Measurements from ENCODE around the gene CPE.

Gene CPE

DNA sequence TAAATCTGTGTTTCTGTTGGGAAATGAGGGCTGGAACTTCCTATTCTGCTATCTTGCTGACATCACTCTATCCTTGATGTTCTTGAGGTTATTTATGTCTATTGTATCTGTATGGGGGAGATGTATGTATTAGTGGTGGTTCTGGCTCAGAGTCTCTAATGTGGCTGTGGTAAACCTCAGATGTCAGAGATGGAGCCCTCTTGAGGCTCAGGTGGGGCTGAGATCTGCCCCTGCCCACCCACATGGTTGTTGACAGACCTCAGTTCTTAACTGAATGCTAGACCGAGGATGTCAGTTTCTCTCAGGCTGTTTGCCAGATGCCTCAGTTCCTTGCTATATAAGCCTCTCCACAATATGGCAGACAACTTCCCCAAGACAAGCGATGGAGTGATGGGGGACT, 3.3 kb upstream of the CPE start:
- Histone ChIP-seq H3K9ac (ENCODE audit: insufficient read length) (no peak overlapping the region), H3K36me3 (ENCODE audit: insufficient read depth, low read length) (no peaks in the 10 kb centered on the region), H3K9me3 (ENCODE audit: low read depth, low read length) (no peaks in the 10 kb centered on the region), H3K4me3 (no peak overlapping the region), H3K27ac (no peak overlapping the region)
- TF ChIP-seq EZH2 (IDR thresholded peaks at IDR 0.05) (no peak), FOXP2 (optimal IDR thresholded peaks at IDR 0.05; ENCODE audit: control extremely low read depth, extremely low read length, insufficient read depth) (no peak), POLR2AphosphoS5 (IDR thresholded peaks at IDR 0.05; ENCODE audit: borderline replicate concordance, low read depth, low read length) (no peak)
- no peak for DNase-seq (ENCODE audit: low read depth, low spot score)

DNA sequence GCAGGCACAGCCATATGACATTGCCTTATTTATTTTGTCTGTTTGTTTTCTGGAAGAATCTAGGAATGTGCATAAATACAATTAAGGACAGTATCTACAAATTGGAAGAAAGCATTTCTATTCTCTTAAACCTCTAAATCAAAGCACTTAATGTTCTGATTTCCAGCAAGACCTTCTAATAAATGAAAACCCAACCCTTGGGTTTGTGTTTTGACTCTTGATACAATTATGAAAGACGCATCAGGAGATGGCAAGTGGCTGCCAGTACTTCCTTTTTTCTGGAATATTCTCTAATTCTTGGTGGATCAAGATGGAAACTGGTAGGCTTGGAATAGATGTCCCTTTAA, 437 bp upstream of the CPE start:
- no peak for DNase-seq (ENCODE audit: low read depth, low spot score)
- no peak for TF ChIP-seq EZH2 (IDR thresholded peaks at IDR 0.05)
- no peak for TF ChIP-seq POLR2AphosphoS5 (IDR thresholded peaks at IDR 0.05; ENCODE audit: borderline replicate concordance, low read depth, low read length)
- no peak for TF ChIP-seq FOXP2 (optimal IDR thresholded peaks at IDR 0.05; ENCODE audit: control extremely low read depth, extremely low read length, insufficient read depth)
- Histone ChIP-seq H3K36me3 (ENCODE audit: insufficient read depth, low read length) (no peaks in the 10 kb centered on the region), H3K4me3 (no peak overlapping the region), H3K27ac (no peak overlapping the region), H3K9me3 (ENCODE audit: low read depth, low read length) (no peaks in the 10 kb centered on the region), H3K9ac (ENCODE audit: insufficient read length) (no peak overlapping the region)

DNA sequence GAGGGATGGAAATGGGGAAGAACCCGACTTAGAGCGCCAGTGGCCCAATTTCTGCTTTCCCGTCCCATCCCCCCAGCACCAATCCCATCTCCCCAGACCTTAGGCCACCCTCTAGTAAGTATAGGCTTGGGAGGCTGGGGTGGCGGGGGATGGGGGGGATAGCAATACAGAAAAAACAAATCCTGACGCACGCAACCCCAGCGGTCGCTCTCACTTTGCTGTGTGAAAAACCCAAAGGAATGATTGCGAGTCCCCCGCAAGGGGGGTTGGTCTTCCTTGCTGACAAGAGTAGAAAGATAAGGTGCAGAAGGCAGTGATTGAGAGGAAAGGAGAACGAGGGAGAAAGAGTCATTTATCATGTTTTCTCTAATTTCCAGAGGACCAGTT, 863 bp downstream of the CPE start:
- no peak overlapping the region for H3K9ac ChIP-seq (ENCODE audit: insufficient read length)
- H3K9me3 ChIP-seq (ENCODE audit: low read depth, low read length), result no peaks in the 10 kb centered on the region
- no peak overlapping the region for H3K4me3 ChIP-seq
- no peaks in the 10 kb centered on the region for H3K36me3 ChIP-seq (ENCODE audit: insufficient read depth, low read length)
- TF ChIP-seq POLR2AphosphoS5 (IDR thresholded peaks at IDR 0.05; ENCODE audit: borderline replicate concordance, low read depth, low read length) (no peak), FOXP2 (optimal IDR thresholded peaks at IDR 0.05; ENCODE audit: control extremely low read depth, extremely low read length, insufficient read depth) (no peak), EZH2 (IDR thresholded peaks at IDR 0.05) (no peak)
- no peak overlapping the region for H3K27ac ChIP-seq
- DNase-seq (ENCODE audit: low read depth, low spot score), result no peak

GRCh38 chr4:165380805-165381204, 2.0 kb downstream of the CPE start:
- TF ChIP-seq EZH2 (IDR thresholded peaks at IDR 0.05), result no peak
- TF ChIP-seq POLR2AphosphoS5 (IDR thresholded peaks at IDR 0.05; ENCODE audit: borderline replicate concordance, low read depth, low read length), result no peak
- no peak for TF ChIP-seq FOXP2 (optimal IDR thresholded peaks at IDR 0.05; ENCODE audit: control extremely low read depth, extremely low read length, insufficient read depth)
- no peak overlapping the region for H3K27ac ChIP-seq
- DNase-seq (ENCODE audit: low read depth, low spot score), result no peak
- H3K36me3 ChIP-seq (ENCODE audit: insufficient read depth, low read length), result no peaks in the 10 kb centered on the region
- H3K4me3 ChIP-seq, result no peak overlapping the region
- no peak overlapping the region for H3K9ac ChIP-seq (ENCODE audit: insufficient read length)
- H3K9me3 ChIP-seq (ENCODE audit: low read depth, low read length), result no peaks in the 10 kb centered on the region

GRCh38 chr4:165381821-165382373, 3.1 kb downstream of the CPE start:
- no peak for DNase-seq (ENCODE audit: low read depth, low spot score)
- H3K9ac ChIP-seq (ENCODE audit: insufficient read length), result no peak overlapping the region
- H3K9me3 ChIP-seq (ENCODE audit: low read depth, low read length), result no peaks in the 10 kb centered on the region
- TF ChIP-seq FOXP2 (optimal IDR thresholded peaks at IDR 0.05; ENCODE audit: control extremely low read depth, extremely low read length, insufficient read depth) (no peak), EZH2 (IDR thresholded peaks at IDR 0.05) (no peak), POLR2AphosphoS5 (IDR thresholded peaks at IDR 0.05; ENCODE audit: borderline replicate concordance, low read depth, low read length) (no peak)
- no peak overlapping the region for H3K4me3 ChIP-seq
- H3K27ac ChIP-seq, result no peak overlapping the region
- no peaks in the 10 kb centered on the region for H3K36me3 ChIP-seq (ENCODE audit: insufficient read depth, low read length)

DNA sequence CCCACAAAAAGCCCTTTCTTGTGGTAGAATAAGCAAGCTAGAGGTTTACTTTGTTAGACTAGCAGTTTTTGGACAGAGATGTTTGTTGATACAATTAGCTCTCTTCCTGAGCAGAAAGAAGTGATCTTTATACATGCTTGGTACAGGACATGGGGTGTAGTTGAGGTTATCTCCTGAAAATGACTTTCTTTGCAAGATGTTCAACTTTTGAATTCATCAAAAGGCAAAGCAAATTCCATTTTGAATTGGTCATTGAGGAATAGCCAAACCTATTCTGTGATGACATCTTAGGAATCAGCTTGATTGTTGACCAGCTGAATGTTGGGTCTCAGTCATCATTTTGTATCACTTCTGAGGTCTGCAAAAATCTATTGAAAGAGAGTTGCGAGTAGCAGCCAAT, 3.8 kb downstream of the CPE start:
- TF ChIP-seq POLR2AphosphoS5 (IDR thresholded peaks at IDR 0.05; ENCODE audit: borderline replicate concordance, low read depth, low read length) (no peak), FOXP2 (optimal IDR thresholded peaks at IDR 0.05; ENCODE audit: control extremely low read depth, extremely low read length, insufficient read depth) (no peak), EZH2 (IDR thresholded peaks at IDR 0.05) (no peak)
- Histone ChIP-seq H3K4me3 (no peak overlapping the region), H3K27ac (no peak overlapping the region), H3K36me3 (ENCODE audit: insufficient read depth, low read length) (no peaks in the 10 kb centered on the region), H3K9ac (ENCODE audit: insufficient read length) (no peak overlapping the region), H3K9me3 (ENCODE audit: low read depth, low read length) (no peaks in the 10 kb centered on the region)
- DNase-seq (ENCODE audit: low read depth, low spot score), result no peak

DNA sequence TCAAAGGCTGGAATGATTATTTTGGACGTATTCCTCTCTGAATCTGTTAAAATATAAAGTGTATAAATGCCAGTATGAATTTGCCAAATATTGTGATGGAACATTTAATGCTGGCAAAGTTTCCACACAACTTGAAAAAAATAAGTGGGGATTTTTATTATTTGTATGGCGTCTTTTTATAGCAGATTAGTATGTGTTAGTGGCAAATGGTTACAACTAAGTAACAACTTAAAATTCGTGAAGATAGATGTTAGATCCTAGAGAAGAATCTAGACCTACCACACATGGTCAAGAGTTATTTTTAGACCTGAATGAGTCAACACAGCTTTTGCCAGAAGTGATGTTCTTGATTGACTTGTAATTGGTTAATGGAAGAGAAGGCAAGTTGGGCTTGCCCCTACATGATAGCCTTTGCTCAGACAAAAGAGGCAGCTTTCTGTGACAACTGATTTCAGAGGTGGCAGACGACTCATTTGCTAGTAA, 4.8 kb downstream of the CPE start:
- Histone ChIP-seq H3K9ac (ENCODE audit: insufficient read length) (no peak overlapping the region), H3K9me3 (ENCODE audit: low read depth, low read length) (no peaks in the 10 kb centered on the region), H3K4me3 (no peak overlapping the region), H3K36me3 (ENCODE audit: insufficient read depth, low read length) (no peaks in the 10 kb centered on the region), H3K27ac (0 out of 2 replicates have a peak overlapping the region, but pooled peaks have one; percentile 21)
- TF ChIP-seq EZH2 (IDR thresholded peaks at IDR 0.05) (no peak), POLR2AphosphoS5 (IDR thresholded peaks at IDR 0.05; ENCODE audit: borderline replicate concordance, low read depth, low read length) (no peak), FOXP2 (optimal IDR thresholded peaks at IDR 0.05; ENCODE audit: control extremely low read depth, extremely low read length, insufficient read depth) (no peak)
- DNase-seq (ENCODE audit: low read depth, low spot score), result no peak

DNA sequence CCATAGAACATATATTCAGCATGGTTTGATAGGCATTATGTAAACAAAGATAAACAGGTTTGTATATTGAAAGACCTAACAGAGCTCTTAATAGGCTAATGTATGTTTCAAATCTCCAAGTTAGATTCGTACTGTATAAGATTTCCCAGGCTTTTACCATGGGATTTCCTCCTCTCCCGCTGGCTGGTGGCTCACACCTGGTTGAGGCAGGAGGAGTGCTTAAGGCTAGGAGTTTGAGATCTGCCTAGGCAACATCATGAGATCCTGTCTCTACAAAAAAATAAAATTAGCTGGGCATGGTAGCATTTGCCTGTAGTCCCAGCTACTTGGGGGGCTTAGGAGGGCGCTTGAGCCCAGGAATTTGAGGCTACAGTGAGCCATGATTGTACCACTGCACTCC, 5.4 kb downstream of the CPE start:
- H3K27ac ChIP-seq, result peak overlapping the region; percentile 90

GRCh38 chr4:165384598-165384997, 5.8 kb downstream of the CPE start:
- peak overlapping the region; percentile 90 for H3K27ac ChIP-seq
- H3K9ac ChIP-seq (ENCODE audit: insufficient read length), result peak overlapping the region; percentile 47
- peak; percentile 91 for DNase-seq (ENCODE audit: low read depth, low spot score)
- TF ChIP-seq FOXP2 (optimal IDR thresholded peaks at IDR 0.05; ENCODE audit: control extremely low read depth, extremely low read length, insufficient read depth) (peak; percentile 76), EZH2 (IDR thresholded peaks at IDR 0.05) (no peak), POLR2AphosphoS5 (IDR thresholded peaks at IDR 0.05; ENCODE audit: borderline replicate concordance, low read depth, low read length) (peak; percentile 62; the same call in 1 of the 2 replicates)
- H3K36me3 ChIP-seq (ENCODE audit: insufficient read depth, low read length), result no peaks in the 10 kb centered on the region
- no peaks in the 10 kb centered on the region for H3K9me3 ChIP-seq (ENCODE audit: low read depth, low read length)
- peak overlapping the region; percentile 53 for H3K4me3 ChIP-seq

More for the DNA sequence above, 5.4 kb downstream of the CPE start:
- DNase-seq (ENCODE audit: low read depth, low spot score), result no peak
- peak overlapping the region; percentile 53 for H3K4me3 ChIP-seq
- no peaks in the 10 kb centered on the region for H3K36me3 ChIP-seq (ENCODE audit: insufficient read depth, low read length)
- H3K9ac ChIP-seq (ENCODE audit: insufficient read length), result no peak overlapping the region
- no peaks in the 10 kb centered on the region for H3K9me3 ChIP-seq (ENCODE audit: low read depth, low read length)
- TF ChIP-seq POLR2AphosphoS5 (IDR thresholded peaks at IDR 0.05; ENCODE audit: borderline replicate concordance, low read depth, low read length) (no peak), FOXP2 (optimal IDR thresholded peaks at IDR 0.05; ENCODE audit: control extremely low read depth, extremely low read length, insufficient read depth) (no peak), EZH2 (IDR thresholded peaks at IDR 0.05) (no peak)

All from SK-N-MC (cell line).